ENCODE measurements around the gene KRTAP1-3. TPM values are rescaled to one million over a fixed set of nuclear protein-coding genes. Genes with fewer than 3 reads are reported as not detected.
"Not testable (repeated sequence)": the region's sequence is repeated elsewhere in the genome, so short reads cannot be mapped to it uniquely, and the experiment has no call there.

KRTAP1-3 gene
- polyA plus RNA-seq (2013, experiment 1 of 2) = not detected
- not detected for polyA plus RNA-seq (2013, experiment 2 of 2)

- not testable (repeated sequence) for H3K14ac ChIP-seq (ENCODE audit: low read length); H3K9ac ChIP-seq (ENCODE audit: low read depth, low read length, poor library complexity); H3K27ac ChIP-seq (replicated peaks; ENCODE audit: low read length); H2AFZ ChIP-seq (ENCODE audit: low read length); H3K4me3 ChIP-seq (ENCODE audit: low read length in 2 of 2); H3K9me3 ChIP-seq (replicated peaks in 1 of 2; ENCODE audit: control insufficient read depth in 2 of 2, insufficient read depth in 1 of 2, low read depth in 1 of 2, low read length in 2 of 2); H4K91ac ChIP-seq (ENCODE audit: low read depth, low read length, poor library complexity); H2BK120ac ChIP-seq (ENCODE audit: low read depth, low read length); H3K4me2 ChIP-seq (ENCODE audit: insufficient read depth, low read length, poor library complexity, severe bottlenecking); H3K4ac ChIP-seq (ENCODE audit: low read length); H2BK5ac ChIP-seq (ENCODE audit: low read length); H3K36me3 ChIP-seq (replicated peaks in 1 of 2; ENCODE audit: control insufficient read depth in 2 of 2, insufficient read depth in 2 of 2, low read length in 2 of 2); H2AK5ac ChIP-seq (ENCODE audit: low read depth, low read length); H3K4me1 ChIP-seq (ENCODE audit: control insufficient read depth in 2 of 2, insufficient read depth in 1 of 2, low read depth in 1 of 2, low read length in 2 of 2); DNase-seq (ENCODE audit: low spot score); H3K27me3 ChIP-seq (ENCODE audit: control insufficient read depth in 3 of 3, insufficient read depth in 3 of 3, low read depth in 1 of 3, low read length in 3 of 3); H2BK12ac ChIP-seq (ENCODE audit: low read length); H2BK15ac ChIP-seq (ENCODE audit: low read length); H3K23ac ChIP-seq (ENCODE audit: low read depth, low read length, poor library complexity); H4K8ac ChIP-seq (ENCODE audit: low read depth, low read length); H3K79me1 ChIP-seq (ENCODE audit: low read depth, low read length)
- no CpG with 5 or more reads among the region's 10 CpGs for WGBS, 2 donors (ENCODE audit: extremely low coverage in 2 of 2, insufficient read length in 2 of 2, insufficient replicate concordance in 1 of 2)
- H3K18ac ChIP-seq (ENCODE audit: low read length) = peak within 1 kb of the TSS; percentile 44
Observed at GRCh38 chr17:41034346-41034935, at the start of gene KRTAP1-3. Gene KRTAP1-3 (minus strand): TSS chr17:41034874. CDS start chr17:41034821, 53 bp downstream.

GRCh38 chr17:41084100-41084856 lies 49.6 kb upstream of the KRTAP1-3 start, which contains the start of gene KRTAP4-7:
Gene KRTAP4-7 (plus strand): TSS chr17:41084150. CDS start chr17:41084207, 57 bp downstream.
- not testable (repeated sequence) for H2BK12ac ChIP-seq (ENCODE audit: low read length); H3K4me3 ChIP-seq (ENCODE audit: low read length in 2 of 2); H3K18ac ChIP-seq (ENCODE audit: low read length); H3K4me2 ChIP-seq (ENCODE audit: insufficient read depth, low read length, poor library complexity, severe bottlenecking); H3K23ac ChIP-seq (ENCODE audit: low read depth, low read length, poor library complexity); H2AFZ ChIP-seq (ENCODE audit: low read length); H3K4ac ChIP-seq (ENCODE audit: low read length); H2AK5ac ChIP-seq (ENCODE audit: low read depth, low read length); H3K9ac ChIP-seq (ENCODE audit: low read depth, low read length, poor library complexity); H3K27ac ChIP-seq (replicated peaks; ENCODE audit: low read length); H3K9me3 ChIP-seq (replicated peaks in 1 of 2; ENCODE audit: control insufficient read depth in 2 of 2, insufficient read depth in 1 of 2, low read depth in 1 of 2, low read length in 2 of 2); H3K79me1 ChIP-seq (ENCODE audit: low read depth, low read length); H3K27me3 ChIP-seq (ENCODE audit: control insufficient read depth in 3 of 3, insufficient read depth in 3 of 3, low read depth in 1 of 3, low read length in 3 of 3); H2BK120ac ChIP-seq (ENCODE audit: low read depth, low read length); H2BK15ac ChIP-seq (ENCODE audit: low read length); DNase-seq (ENCODE audit: low spot score); H3K36me3 ChIP-seq (replicated peaks in 1 of 2; ENCODE audit: control insufficient read depth in 2 of 2, insufficient read depth in 2 of 2, low read length in 2 of 2); H3K4me1 ChIP-seq (ENCODE audit: control insufficient read depth in 2 of 2, insufficient read depth in 1 of 2, low read depth in 1 of 2, low read length in 2 of 2); H2BK5ac ChIP-seq (ENCODE audit: low read length); H3K14ac ChIP-seq (ENCODE audit: low read length); H4K8ac ChIP-seq (ENCODE audit: low read depth, low read length); H4K91ac ChIP-seq (ENCODE audit: low read depth, low read length, poor library complexity)
- WGBS, 2 donors (ENCODE audit: extremely low coverage in 2 of 2, insufficient read length in 2 of 2, insufficient replicate concordance in 1 of 2) = no CpG with 5 or more reads among the region's 14 CpGs

- H3K4ac ChIP-seq (ENCODE audit: low read length); H2BK15ac ChIP-seq (ENCODE audit: low read length); H2BK12ac ChIP-seq (ENCODE audit: low read length); H3K79me1 ChIP-seq (ENCODE audit: low read depth, low read length); H3K9ac ChIP-seq (ENCODE audit: low read depth, low read length, poor library complexity); H3K4me1 ChIP-seq (ENCODE audit: control insufficient read depth in 2 of 2, insufficient read depth in 1 of 2, low read depth in 1 of 2, low read length in 2 of 2); H3K23ac ChIP-seq (ENCODE audit: low read depth, low read length, poor library complexity); H2BK5ac ChIP-seq (ENCODE audit: low read length); H3K36me3 ChIP-seq (replicated peaks in 1 of 2; ENCODE audit: control insufficient read depth in 2 of 2, insufficient read depth in 2 of 2, low read length in 2 of 2); H2AK5ac ChIP-seq (ENCODE audit: low read depth, low read length); H4K8ac ChIP-seq (ENCODE audit: low read depth, low read length); H2AFZ ChIP-seq (ENCODE audit: low read length); H3K27me3 ChIP-seq (ENCODE audit: control insufficient read depth in 3 of 3, insufficient read depth in 3 of 3, low read depth in 1 of 3, low read length in 3 of 3); H3K14ac ChIP-seq (ENCODE audit: low read length); DNase-seq (ENCODE audit: low spot score); H3K4me3 ChIP-seq (ENCODE audit: low read length in 2 of 2); H3K4me2 ChIP-seq (ENCODE audit: insufficient read depth, low read length, poor library complexity, severe bottlenecking); H4K91ac ChIP-seq (ENCODE audit: low read depth, low read length, poor library complexity); H2BK120ac ChIP-seq (ENCODE audit: low read depth, low read length); H3K27ac ChIP-seq (replicated peaks; ENCODE audit: low read length); H3K9me3 ChIP-seq (replicated peaks in 1 of 2; ENCODE audit: control insufficient read depth in 2 of 2, insufficient read depth in 1 of 2, low read depth in 1 of 2, low read length in 2 of 2); H3K18ac ChIP-seq (ENCODE audit: low read length): not testable (repeated sequence)
- no CpG with 5 or more reads among the region's 2 CpGs for WGBS, 2 donors (ENCODE audit: extremely low coverage in 2 of 2, insufficient read length in 2 of 2, insufficient replicate concordance in 1 of 2)
Observed at GRCh38 chr17:41083427-41083826, 48.8 kb upstream of the KRTAP1-3 start.

GRCh38 chr17:41082626-41083025 lies 48.0 kb upstream of the KRTAP1-3 start:
- H2BK120ac ChIP-seq (ENCODE audit: low read depth, low read length) = no peak overlapping the region
- H2BK5ac ChIP-seq (ENCODE audit: low read length) = no peak overlapping the region
- H4K8ac ChIP-seq (ENCODE audit: low read depth, low read length) = no peak overlapping the region
- no peaks in the 10 kb centered on the region for H3K36me3 ChIP-seq (replicated peaks in 1 of 2; ENCODE audit: control insufficient read depth in 2 of 2, insufficient read depth in 2 of 2, low read length in 2 of 2)
- no peak overlapping the region for H4K91ac ChIP-seq (ENCODE audit: low read depth, low read length, poor library complexity)
- H3K23ac ChIP-seq (ENCODE audit: low read depth, low read length, poor library complexity) = no peak overlapping the region
- no peak overlapping the region for H3K4me3 ChIP-seq (ENCODE audit: low read length in 2 of 2)
- no CpG with 5 or more reads among the region's 4 CpGs for WGBS, 2 donors (ENCODE audit: extremely low coverage in 2 of 2, insufficient read length in 2 of 2, insufficient replicate concordance in 1 of 2)
- no peak overlapping the region for H3K27ac ChIP-seq (replicated peaks; ENCODE audit: low read length)
- H2AFZ ChIP-seq (ENCODE audit: low read length) = no peak overlapping the region
- H2BK15ac ChIP-seq (ENCODE audit: low read length) = no peak overlapping the region
- H3K18ac ChIP-seq (ENCODE audit: low read length) = no peak overlapping the region
- H3K4me1 ChIP-seq (ENCODE audit: control insufficient read depth in 2 of 2, insufficient read depth in 1 of 2, low read depth in 1 of 2, low read length in 2 of 2) = no peaks in the 10 kb centered on the region
- no peak overlapping the region for H2BK12ac ChIP-seq (ENCODE audit: low read length)
- DNase-seq (ENCODE audit: low spot score) = no peak
- no peak overlapping the region for H3K4me2 ChIP-seq (ENCODE audit: insufficient read depth, low read length, poor library complexity, severe bottlenecking)
- H3K9me3 ChIP-seq (replicated peaks in 1 of 2; ENCODE audit: control insufficient read depth in 2 of 2, insufficient read depth in 1 of 2, low read depth in 1 of 2, low read length in 2 of 2) = no peaks in the 10 kb centered on the region
- no peaks in the 10 kb centered on the region for H3K27me3 ChIP-seq (ENCODE audit: control insufficient read depth in 3 of 3, insufficient read depth in 3 of 3, low read depth in 1 of 3, low read length in 3 of 3)
- no peaks in the 10 kb centered on the region for H3K79me1 ChIP-seq (ENCODE audit: low read depth, low read length)
- H3K9ac ChIP-seq (ENCODE audit: low read depth, low read length, poor library complexity) = no peak overlapping the region
- H3K14ac ChIP-seq (ENCODE audit: low read length) = no peak overlapping the region
- no peak overlapping the region for H3K4ac ChIP-seq (ENCODE audit: low read length)
- no peak overlapping the region for H2AK5ac ChIP-seq (ENCODE audit: low read depth, low read length)

Data from neuronal stem cell (in vitro differentiated cells).